Measurements from ENCODE around the gene SESN3.

Gene SESN3

DNA sequence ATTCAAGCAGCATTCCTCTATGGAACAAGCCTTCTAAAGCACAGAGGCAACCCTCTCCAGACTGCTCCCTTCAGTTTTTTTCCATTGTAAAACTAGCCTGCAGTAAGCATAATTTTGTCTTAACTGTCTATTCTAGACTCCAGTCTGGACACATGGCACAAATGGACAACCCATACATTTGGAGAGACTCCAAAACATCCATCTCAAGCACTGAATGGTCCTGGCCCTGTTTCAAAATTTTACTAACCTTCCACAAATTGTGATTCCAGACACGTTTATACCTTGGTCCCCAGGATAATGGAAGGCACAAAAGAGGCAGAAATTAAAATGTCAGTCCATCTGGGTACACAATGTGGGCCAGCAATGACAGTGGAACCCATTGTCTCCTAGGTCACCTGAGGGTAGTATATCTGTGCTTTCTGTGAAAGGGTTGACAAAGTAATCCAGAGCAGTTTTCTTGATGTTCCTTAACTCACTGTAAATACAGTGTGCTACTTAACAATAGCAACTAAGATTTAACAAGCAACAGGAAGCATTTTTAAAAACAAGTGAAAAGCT lies 16.2 kb upstream of the SESN3 start:
- no peak for FAIRE-seq
- DNase-seq (ENCODE audit: insufficient read length): no peak

GRCh38 chr11:95245581-95245980 lies 14.6 kb upstream of the SESN3 start:
- TF ChIP-seq TAF1 (IDR thresholded peaks at IDR 0.05; ENCODE audit: borderline replicate concordance, low read depth, low read length) (no peak), POLR2AphosphoS5 (IDR thresholded peaks at IDR 0.05; ENCODE audit: low read depth, low read length) (no peak), POLR2A (IDR thresholded peaks at IDR 0.05; ENCODE audit: low read depth, low read length) (no peak)
- DNase-seq (ENCODE audit: insufficient read length) (no peak), FAIRE-seq (no peak)

More for the DNA sequence above, 16.2 kb upstream of the SESN3 start:
- TF ChIP-seq POLR2AphosphoS5 (IDR thresholded peaks at IDR 0.05; ENCODE audit: low read depth, low read length) (no peak), TAF1 (IDR thresholded peaks at IDR 0.05; ENCODE audit: borderline replicate concordance, low read depth, low read length) (no peak), POLR2A (IDR thresholded peaks at IDR 0.05; ENCODE audit: low read depth, low read length) (no peak)

DNA sequence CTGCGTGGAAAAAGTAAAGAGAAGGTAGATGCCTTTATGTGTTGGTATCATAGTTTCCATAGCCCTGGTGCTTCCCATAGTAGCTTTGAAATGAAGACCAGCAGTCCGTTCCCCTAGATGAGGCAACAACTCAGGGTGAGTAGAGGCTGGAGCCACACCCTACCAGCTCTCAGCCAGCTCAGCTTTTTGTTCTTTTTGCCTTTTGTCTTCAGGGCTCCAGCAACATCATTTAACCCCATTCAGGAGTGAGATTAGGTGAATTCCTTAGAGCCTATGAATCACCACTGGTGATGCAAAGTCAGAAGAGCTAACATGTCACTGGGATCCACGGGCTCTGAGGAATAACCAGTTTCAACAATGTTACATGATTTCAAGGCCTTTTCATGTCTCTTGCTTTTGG lies 14.0 kb upstream of the SESN3 start:
- FAIRE-seq (peak; percentile 78), DNase-seq (ENCODE audit: insufficient read length) (no peak)

GRCh38 chr11:95243673-95244072 lies 12.7 kb upstream of the SESN3 start:
- TF ChIP-seq POLR2A (IDR thresholded peaks at IDR 0.05; ENCODE audit: low read depth, low read length) (no peak), POLR2AphosphoS5 (IDR thresholded peaks at IDR 0.05; ENCODE audit: low read depth, low read length) (no peak), TAF1 (IDR thresholded peaks at IDR 0.05; ENCODE audit: borderline replicate concordance, low read depth, low read length) (no peak)
- DNase-seq (ENCODE audit: insufficient read length) (no peak), FAIRE-seq (peak; percentile 27)

More for the DNA sequence above, 14.0 kb upstream of the SESN3 start:
- TF ChIP-seq TAF1 (IDR thresholded peaks at IDR 0.05; ENCODE audit: borderline replicate concordance, low read depth, low read length): no peak
- no peak for TF ChIP-seq POLR2AphosphoS5 (IDR thresholded peaks at IDR 0.05; ENCODE audit: low read depth, low read length)
- TF ChIP-seq POLR2A (IDR thresholded peaks at IDR 0.05; ENCODE audit: low read depth, low read length): no peak

GRCh38 chr11:95242845-95243605 lies 12.0 kb upstream of the SESN3 start:
- no peak for DNase-seq (ENCODE audit: insufficient read length)
- TF ChIP-seq POLR2AphosphoS5 (IDR thresholded peaks at IDR 0.05; ENCODE audit: low read depth, low read length): no peak
- TF ChIP-seq TAF1 (IDR thresholded peaks at IDR 0.05; ENCODE audit: borderline replicate concordance, low read depth, low read length): no peak
- no peak for TF ChIP-seq POLR2A (IDR thresholded peaks at IDR 0.05; ENCODE audit: low read depth, low read length)
- FAIRE-seq: peak; percentile 81

DNA sequence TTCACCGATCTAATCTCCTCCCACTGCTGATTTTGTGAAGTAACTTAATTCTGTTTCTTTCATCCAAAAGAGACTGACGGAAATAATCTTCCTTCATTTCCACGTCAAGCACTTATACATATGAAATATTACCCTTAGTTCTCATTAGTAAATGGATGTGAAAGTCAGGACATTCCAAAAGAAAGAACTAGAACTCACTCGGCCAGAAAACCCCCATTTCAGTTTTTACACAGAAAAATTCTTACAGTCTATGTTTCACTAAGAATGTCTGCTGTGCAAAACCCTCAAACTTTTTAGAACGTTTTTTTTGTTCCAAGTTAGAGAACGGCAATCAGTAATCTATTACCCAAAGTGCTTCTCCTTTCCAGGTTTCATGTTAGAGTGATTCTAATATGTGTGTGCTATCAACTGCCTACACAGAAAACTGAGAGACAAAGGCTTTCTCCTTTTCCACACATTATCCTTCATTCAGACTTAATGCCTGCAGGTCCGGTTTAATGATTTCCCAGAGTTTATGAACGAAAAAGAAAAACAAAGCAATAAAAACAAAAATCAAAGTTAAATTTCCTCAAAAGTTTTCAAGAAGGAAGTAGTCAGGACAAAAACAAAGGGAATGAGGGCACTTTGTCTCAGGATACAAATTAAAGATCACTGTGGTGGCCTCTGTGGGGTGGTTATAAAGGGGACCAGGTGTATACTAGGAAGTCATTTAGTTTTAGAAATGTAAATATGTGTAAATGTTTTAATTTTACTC lies 11.3 kb upstream of the SESN3 start:
- FAIRE-seq: no peak
- no peak for DNase-seq (ENCODE audit: insufficient read length)
- TF ChIP-seq POLR2A (IDR thresholded peaks at IDR 0.05; ENCODE audit: low read depth, low read length): no peak
- no peak for TF ChIP-seq POLR2AphosphoS5 (IDR thresholded peaks at IDR 0.05; ENCODE audit: low read depth, low read length)
- no peak for TF ChIP-seq TAF1 (IDR thresholded peaks at IDR 0.05; ENCODE audit: borderline replicate concordance, low read depth, low read length)

GRCh38 chr11:95241681-95242081 lies 10.7 kb upstream of the SESN3 start:
- DNase-seq (ENCODE audit: insufficient read length) (no peak), FAIRE-seq (peak; percentile 97)
- TF ChIP-seq TAF1 (IDR thresholded peaks at IDR 0.05; ENCODE audit: borderline replicate concordance, low read depth, low read length) (no peak), POLR2AphosphoS5 (IDR thresholded peaks at IDR 0.05; ENCODE audit: low read depth, low read length) (no peak), POLR2A (IDR thresholded peaks at IDR 0.05; ENCODE audit: low read depth, low read length) (no peak)

DNA sequence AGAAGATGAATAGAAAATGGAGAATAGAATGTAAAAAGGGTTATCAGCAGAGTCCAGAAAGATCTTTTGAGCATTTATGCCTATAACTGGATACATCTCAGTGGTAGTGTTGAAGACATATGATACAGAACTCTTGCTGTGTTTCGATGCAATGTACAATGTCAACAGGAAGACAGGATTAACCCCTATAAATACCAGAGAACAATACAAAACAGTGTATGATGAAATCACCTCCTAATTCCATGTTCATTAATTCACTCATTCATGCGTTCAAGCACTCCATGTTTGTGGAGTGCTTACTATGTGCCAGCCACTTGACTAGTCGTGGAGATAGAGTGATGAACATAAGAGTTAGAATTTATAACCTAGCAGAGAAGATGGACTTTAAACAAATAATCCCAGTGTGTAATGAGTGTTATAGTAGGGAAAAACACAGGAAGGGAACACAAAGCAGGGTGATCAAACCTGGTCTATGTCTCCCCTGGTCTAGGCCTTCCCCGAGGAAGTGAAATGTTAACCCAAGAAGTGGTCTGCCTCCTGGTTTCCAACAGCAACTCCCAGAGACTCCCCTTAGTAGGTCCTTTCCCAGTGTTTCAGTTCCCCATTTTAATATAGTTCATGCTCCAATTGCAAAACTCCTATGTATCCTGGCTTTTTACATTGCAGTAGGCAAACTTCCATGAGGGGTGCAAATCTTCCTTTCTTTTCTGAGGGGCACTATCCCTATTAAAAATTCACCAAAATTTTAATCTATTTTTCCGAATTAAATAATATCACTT lies 9.1 kb upstream of the SESN3 start:
- DNase-seq (ENCODE audit: insufficient read length) (no peak), FAIRE-seq (peak; percentile 88)
- TF ChIP-seq POLR2A (IDR thresholded peaks at IDR 0.05; ENCODE audit: low read depth, low read length): no peak
- TF ChIP-seq TAF1 (IDR thresholded peaks at IDR 0.05; ENCODE audit: borderline replicate concordance, low read depth, low read length): no peak
- no peak for TF ChIP-seq POLR2AphosphoS5 (IDR thresholded peaks at IDR 0.05; ENCODE audit: low read depth, low read length)

GRCh38 chr11:95232666-95233065 lies 1.7 kb upstream of the SESN3 start:
- no peak for TF ChIP-seq TAF1 (IDR thresholded peaks at IDR 0.05; ENCODE audit: borderline replicate concordance, low read depth, low read length)
- no peak for TF ChIP-seq POLR2AphosphoS5 (IDR thresholded peaks at IDR 0.05; ENCODE audit: low read depth, low read length)
- TF ChIP-seq POLR2A (IDR thresholded peaks at IDR 0.05; ENCODE audit: low read depth, low read length): no peak
- no peak for DNase-seq (ENCODE audit: insufficient read length)
- FAIRE-seq: no peak

DNA sequence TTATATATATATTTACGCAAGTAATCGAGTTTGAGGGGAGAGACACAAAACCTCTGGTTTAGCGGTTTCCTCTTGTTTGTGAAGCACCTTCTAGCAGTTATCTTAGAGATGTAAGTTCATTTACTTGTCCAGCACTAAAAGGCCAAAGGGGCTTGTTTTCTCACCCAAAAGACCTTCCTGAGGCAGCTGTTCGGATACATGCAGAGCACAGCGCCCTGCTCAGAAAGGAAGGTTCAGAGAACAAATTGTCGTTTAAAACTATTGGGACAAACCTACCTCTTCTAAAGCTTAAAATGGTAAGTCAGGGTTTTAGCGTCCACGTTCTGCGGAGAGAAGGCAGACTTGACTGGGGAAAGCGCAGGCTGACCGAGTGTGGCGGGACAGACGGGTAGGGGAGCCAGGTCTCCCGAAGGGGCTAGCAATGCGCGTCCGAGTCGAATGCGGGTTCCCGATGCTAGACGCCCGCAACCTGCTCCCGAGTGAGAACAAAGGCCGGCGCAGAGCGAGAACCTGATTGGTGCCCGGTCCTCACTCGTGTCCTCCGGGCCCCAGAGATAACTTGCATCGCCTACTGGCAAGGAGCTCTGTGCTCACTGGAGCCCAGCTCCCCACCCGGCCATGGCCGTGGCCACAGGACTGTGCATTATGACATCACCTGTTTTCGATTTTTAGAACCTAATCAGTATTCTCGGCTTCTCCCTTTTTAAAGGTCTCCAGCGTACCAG lies 1.0 kb upstream of the SESN3 start:
- no peak for DNase-seq (ENCODE audit: insufficient read length)
- FAIRE-seq: no peak
- 0 out of 2 replicates have a peak, but pooled peaks have one; percentile 50 for TF ChIP-seq TAF1 (IDR thresholded peaks at IDR 0.05; ENCODE audit: borderline replicate concordance, low read depth, low read length)
- TF ChIP-seq POLR2AphosphoS5 (IDR thresholded peaks at IDR 0.05; ENCODE audit: low read depth, low read length): no peak
- peak; percentile 74; the same call in 1 of the 2 replicates for TF ChIP-seq POLR2A (IDR thresholded peaks at IDR 0.05; ENCODE audit: low read depth, low read length)

All from GM12892 (cell line).